ENCODE results near the gene CD40LG. TPM values are rescaled to one million over a fixed set of nuclear protein-coding genes. Genes with fewer than 3 reads are reported as not detected.

The CD40LG gene
- total and polyA plus RNA-seq, 2 donors (not counting 3 experiments of a cell fraction or from before 2014, with no cell fraction given): not detected

GRCh38 chrX:136608295-136608933 is 39.5 kb upstream of the CD40LG start:
- Histone ChIP-seq H3K4me2 (ENCODE audit: insufficient read depth, low read length) (no peak overlapping the region), H3K4me3 (replicated peaks in 1 of 3; ENCODE audit: insufficient read depth in 1 of 3, low read depth in 1 of 3, low read length in 3 of 3) (no peak overlapping the region), H3K27me3 (ENCODE audit: control insufficient read depth in 2 of 2, insufficient read depth in 2 of 2, low read length in 2 of 2) (no peaks in the 10 kb centered on the region), H3K4me1 (ENCODE audit: control insufficient read depth, extremely low read depth, insufficient read depth, low read length) (no peaks in the 10 kb centered on the region), H2AFZ (ENCODE audit: low read depth, low read length) (no peak overlapping the region), H3K9ac (replicated peaks; ENCODE audit: extremely low read depth, insufficient read depth, low read length) (no peak overlapping the region), H3K27ac (ENCODE audit: insufficient read depth, low read depth, low read length) (no peak overlapping the region), H3K79me2 (ENCODE audit: control insufficient read depth, insufficient read depth, low read length) (no peaks in the 10 kb centered on the region), H3K9me1 (replicated peaks; ENCODE audit: control insufficient read depth, extremely low read depth, insufficient read depth, low read length) (no peaks in the 10 kb centered on the region), H3K36me3 (ENCODE audit: control insufficient read depth in 2 of 2, extremely low read depth in 1 of 2, insufficient read depth in 2 of 2, low read length in 2 of 2) (no peaks in the 10 kb centered on the region), H4K20me1 (replicated peaks; ENCODE audit: control insufficient read depth, extremely low read depth, insufficient read depth, low read length) (no peaks in the 10 kb centered on the region), H3K9me3 (replicated peaks; ENCODE audit: control insufficient read depth, insufficient read depth, low read length) (no peaks in the 10 kb centered on the region)
- FAIRE-seq: no peak
- no TSS peak for BruUV-seq (replicated peaks)
- TF ChIP-seq MYC (IDR thresholded peaks at IDR 0.05; ENCODE audit: low read depth, low read length) (no peak), GATA2 (IDR thresholded peaks at IDR 0.05; ENCODE audit: insufficient read depth, insufficient read length, low read depth, low read length) (no peak), POLR2A (IDR thresholded peaks at IDR 0.05; ENCODE audit: low read depth, low read length) (no peak)
- peak; percentile 2 for DNase-seq (ENCODE audit: low read depth, low spot score)
- POLR2A ChIA-PET: no interaction called here
- CTCF ChIA-PET: interaction anchor here (1.0 to 1.3 kb wide), 2 partner anchors 87 to 444 kb away, joined by 7 to 17 read pairs; no protein-coding TSS in a partner anchor
- intact Hi-C loops (cut with micrococcal nuclease): loop anchor here (1.0 to 5.0 kb wide), 2 partner anchors 89 to 317 kb away; no protein-coding TSS in a partner anchor
- dilution Hi-C loops (cut with MboI; ENCODE audit: extremely low pct_ligation_motif_present, low sequenced_read_pairs): no loop called here

GRCh38 chrX:136616987-136617685 is 30.8 kb upstream of the CD40LG start:
- FAIRE-seq: no peak
- no peaks in the 10 kb centered on the region for H3K9me1 ChIP-seq (replicated peaks; ENCODE audit: control insufficient read depth, extremely low read depth, insufficient read depth, low read length)
- H3K79me2 ChIP-seq (ENCODE audit: control insufficient read depth, insufficient read depth, low read length): no peaks in the 10 kb centered on the region
- dilution Hi-C loops (cut with MboI; ENCODE audit: extremely low pct_ligation_motif_present, low sequenced_read_pairs) (no loop called here), intact Hi-C loops (cut with micrococcal nuclease) (no loop called here)
- no peak overlapping the region for H3K4me2 ChIP-seq (ENCODE audit: insufficient read depth, low read length)
- H3K27me3 ChIP-seq (ENCODE audit: control insufficient read depth in 2 of 2, insufficient read depth in 2 of 2, low read length in 2 of 2): no peaks in the 10 kb centered on the region
- H3K27ac ChIP-seq (ENCODE audit: insufficient read depth, low read depth, low read length): no peak overlapping the region
- no peaks in the 10 kb centered on the region for H4K20me1 ChIP-seq (replicated peaks; ENCODE audit: control insufficient read depth, extremely low read depth, insufficient read depth, low read length)
- no TSS peak for BruUV-seq (replicated peaks)
- H3K4me3 ChIP-seq (replicated peaks in 1 of 3; ENCODE audit: insufficient read depth in 1 of 3, low read depth in 1 of 3, low read length in 3 of 3): no peak overlapping the region
- H3K36me3 ChIP-seq (ENCODE audit: control insufficient read depth in 2 of 2, extremely low read depth in 1 of 2, insufficient read depth in 2 of 2, low read length in 2 of 2): no peaks in the 10 kb centered on the region
- no peaks in the 10 kb centered on the region for H3K4me1 ChIP-seq (ENCODE audit: control insufficient read depth, extremely low read depth, insufficient read depth, low read length)
- DNase-seq (ENCODE audit: low read depth, low spot score): no peak
- H3K9me3 ChIP-seq (replicated peaks; ENCODE audit: control insufficient read depth, insufficient read depth, low read length): no peaks in the 10 kb centered on the region
- POLR2A ChIA-PET: no interaction called here
- no peak overlapping the region for H3K9ac ChIP-seq (replicated peaks; ENCODE audit: extremely low read depth, insufficient read depth, low read length)
- TF ChIP-seq EZH2 (IDR thresholded peaks at IDR 0.05; ENCODE audit: borderline replicate concordance, low read depth, low read length, severe bottlenecking) (no peak), FOS (IDR thresholded peaks at IDR 0.05; ENCODE audit: borderline replicate concordance, insufficient read depth, low read length) (no peak), GATA2 (IDR thresholded peaks at IDR 0.05; ENCODE audit: insufficient read depth, insufficient read length, low read depth, low read length) (no peak), MAX (IDR thresholded peaks at IDR 0.05; ENCODE audit: insufficient read depth, insufficient read length) (no peak), JUN (IDR thresholded peaks at IDR 0.05; ENCODE audit: borderline replicate concordance, insufficient read depth, insufficient read length, low read depth) (no peak), MYC (IDR thresholded peaks at IDR 0.05; ENCODE audit: low read depth, low read length) (no peak), CTCF (IDR thresholded peaks at IDR 0.05; ENCODE audit: extremely low read depth in 1 of 2, insufficient read depth in 1 of 2, low read depth in 1 of 2, low read length in 2 of 2) (no peak), POLR2AphosphoS5 (IDR thresholded peaks at IDR 0.05; ENCODE audit: insufficient read depth, low read depth, low read length) (no peak), POLR2A (IDR thresholded peaks at IDR 0.05; ENCODE audit: low read depth, low read length) (no peak)
- no peak overlapping the region for H2AFZ ChIP-seq (ENCODE audit: low read depth, low read length)
- CTCF ChIA-PET: no interaction called here

All from endothelial cell of umbilical vein (primary cell).